K562 (cell line): Measurements from ENCODE around the gene NAPEPLD. TPM values are rescaled to one million over a fixed set of nuclear protein-coding genes. Genes with fewer than 3 reads are reported as not detected.

Experiments
- ARID1B ChIP-seq: fragments of 450-650 bp; IDR thresholded peaks from 2 replicates; pipeline ENCODE4 v1.6.1; 2016; ENCODE audit warnings: antibody characterized with exemption, mild to moderate bottlenecking, inconsistent platforms
- ASH1L ChIP-seq: fragments of 450-650 bp; IDR thresholded peaks from 2 replicates; pipeline ENCODE4 v1.6.1; 2018; ENCODE audit warnings: borderline replicate concordance, mild to moderate bottlenecking, low read depth; ENCODE audit not compliant: partially characterized antibody
- ATF1 ChIP-seq, 2 experiments: fragments of 450-650 bp in 1 of 2; IDR thresholded peaks; 2 replicates each; pipeline ENCODE4 v1.6.1; 2016; ENCODE audit warnings: missing compliant biosample characterization in 1 of 2, missing genetic modification characterization in 1 of 2
- CEBPB ChIP-seq: fragments of 450-650 bp; IDR thresholded peaks from 2 replicates; pipeline ENCODE4 v1.6.1; 2016; ENCODE audit warnings: missing genetic modification characterization, missing compliant biosample characterization
- HMGN3 ChIP-seq: IDR thresholded peaks from 2 replicates; pipeline ENCODE4 v1.6.1; 2011; ENCODE audit warnings: borderline replicate concordance, low read depth, mild to moderate bottlenecking, mixed read lengths, low read length; ENCODE audit not compliant: insufficient read length; ENCODE audit errors: extremely low read depth
- KHSRP ChIP-seq: fragments of 450-650 bp; IDR thresholded peaks from 2 replicates; pipeline ENCODE4 v1.6.1; 2017
- MAFK ChIP-seq: IDR thresholded peaks from 2 replicates; pipeline ENCODE4 v1.6.1; 2011; ENCODE audit warnings: low read length, improper control_type of control experiment
- MBD2 ChIP-seq: sonication (generic); IDR thresholded peaks from 2 replicates; pipeline ENCODE4 v1.6.1; 2016; ENCODE audit warnings: low read depth, borderline replicate concordance
- MCM7 ChIP-seq, 2 experiments: fragments of 450-650 bp; IDR thresholded peaks; 2 replicates each; pipeline ENCODE4 v1.6.1; 2016 to 2018
- MTA3 ChIP-seq: fragments of 450-650 bp; formaldehyde crosslinking; IDR thresholded peaks from 2 replicates; pipeline ENCODE4 v1.6.1; 2017; ENCODE audit warnings: mild to moderate bottlenecking, borderline replicate concordance
- NEUROD1 ChIP-seq: fragments of 150-350 bp; IDR thresholded peaks from 2 replicates; pipeline ENCODE4 v1.6.1; 2014; ENCODE audit warnings: borderline replicate concordance, low read length, low read depth; ENCODE audit not compliant: partially characterized antibody
- POLR2AphosphoS5 ChIP-seq: IDR thresholded peaks from 2 replicates; pipeline ENCODE4 v1.6.1; 2011; ENCODE audit warnings: mild to moderate bottlenecking, low read depth, low read length, moderate library complexity; ENCODE audit not compliant: control insufficient read depth, insufficient read depth
- RREB1 ChIP-seq: fragments of 250-450 bp; sonication (Bioruptor Pico); IDR thresholded peaks from 2 replicates; pipeline ENCODE4 v1.4.0; 2020
- ZFP36 ChIP-seq: fragments of 150-350 bp; IDR thresholded peaks from 2 replicates; pipeline ENCODE4 v1.6.1; 2018; ENCODE audit warnings: low read length, low read depth; ENCODE audit not compliant: partially characterized antibody
- ZNF224 ChIP-seq: sonication (generic); formaldehyde crosslinking; IDR thresholded peaks from 2 replicates; pipeline ENCODE4 v1.8.0; 2022; ENCODE audit warnings: mild to moderate bottlenecking, missing genetic modification reagents
- ZNF384 ChIP-seq: IDR thresholded peaks from 2 replicates; pipeline ENCODE4 v1.6.1; 2012; ENCODE audit warnings: low read depth, low read length, improper control_type of control experiment
- polyA plus RNA-seq, 8 experiments: library from polyadenylated mRNA; depleted of rRNA in 4 of 8; stranded (reverse) in 5 of 8; unstranded in 3 of 8; fragments of >200 nt; fragmentation: Nextera tagmentation in 2 of 8; fragmentation: Illumina TruSeq in 1 of 8; extraction: Ambion mirVana in 2 of 8; extraction: Trizol in 1 of 8; gene quantifications; 2 replicates each; pipeline versions ENCODE4 v1.2.1 to v1.2.3, GENCODE V29; 2011 to 2014; ENCODE audit warnings: inconsistent platforms in 1 of 8, missing spikeins in 1 of 8
- total RNA-seq, 7 experiments: library from RNA; depleted of rRNA in 6 of 7; stranded (reverse); fragments of >200 nt in 6 of 7; fragmentation: Illumina TruSeq in 2 of 7; extraction: Trizol in 2 of 7; gene quantifications; 2 replicates each; pipeline versions ENCODE4 v1.2.1 to v1.2.3, GENCODE V29; 2011 to 2021; ENCODE audit warnings: low replicate concordance in 1 of 7
- TF ChIP-seq, protein P1 (sequence below): fragments of 250-450 bp; sonication (Bioruptor Pico); IDR thresholded peaks from 2 replicates; pipeline ENCODE4 v1.4.0; 2020
- TF ChIP-seq, protein P2 (sequence below): fragments of 250-450 bp; sonication (Bioruptor Pico); IDR thresholded peaks from 2 replicates; pipeline ENCODE4 v1.4.0; 2020; ENCODE audit warnings: mild to moderate bottlenecking, moderate library complexity

NAPEPLD gene
- total and polyA plus RNA-seq, 9 of the 15 experiments (the other 6 are each of a cell fraction or from before 2014, with no cell fraction given) = 3.2 to 11.0 (median 7.5) TPM

DNA sequence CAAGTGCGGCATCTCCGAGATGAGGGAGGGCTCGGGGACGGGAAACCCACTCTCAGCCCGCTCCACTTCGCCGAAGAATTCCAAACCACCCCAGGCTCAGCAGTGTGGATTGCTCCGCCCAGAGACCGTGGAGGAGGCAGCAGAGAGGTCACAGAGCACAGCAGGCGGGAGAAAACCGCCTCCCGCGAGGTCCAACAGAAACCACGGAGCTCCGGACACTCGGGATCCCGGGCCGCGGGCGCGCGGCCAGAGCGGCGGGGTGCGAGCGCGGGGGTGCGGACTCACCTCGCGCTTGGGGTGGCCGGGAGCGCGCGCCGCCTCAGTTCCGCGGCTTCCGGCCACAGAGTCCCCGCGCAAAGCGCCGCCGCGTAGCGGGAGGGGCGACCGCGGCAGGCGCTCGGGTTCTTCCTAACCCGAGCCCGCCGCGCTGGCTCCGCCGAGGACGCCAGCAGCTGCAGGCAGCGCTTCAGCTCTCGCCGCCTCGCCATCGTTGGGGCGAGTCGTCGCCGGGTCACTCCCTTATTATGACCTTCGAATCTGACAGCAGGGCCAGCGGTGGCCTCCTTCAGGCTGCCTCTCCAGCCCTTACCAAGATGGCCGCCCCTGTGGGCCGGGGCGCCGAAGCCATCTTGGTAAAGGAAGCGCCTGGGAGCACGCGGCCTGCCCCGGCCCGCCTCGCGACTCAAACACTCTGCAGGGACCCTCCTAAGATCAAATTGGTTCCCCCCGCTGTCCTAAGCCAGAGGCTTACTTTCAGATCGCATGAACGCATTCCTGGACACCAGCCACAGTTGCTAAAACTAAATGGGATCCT, at the start of gene NAPEPLD (continued):
- TF ChIP-seq ATF1 (CRISPR knock-in tag; IDR thresholded peaks at IDR 0.05) (no peak), ATF1 (tag; IDR thresholded peaks at IDR 0.05) (peak; percentile 89), ZFP36 (peak; percentile 73), MTA3 (peak; percentile 83), CEBPB (no peak), MAFK (peak; percentile 12; the same call in 1 of the 2 replicates), NEUROD1 (peak; percentile 94), KHSRP (no peak), ASH1L (peak; percentile 60), MBD2 (no peak), ARID1B (no peak), ZNF224 (CRISPR knock-in tag) (no peak), RREB1 (peak; percentile 92), MCM7 (IDR thresholded peaks at IDR 0.05) (no peak), POLR2AphosphoS5 (peak; percentile 69), ZNF384 (peak; percentile 27; the same call in 1 of the 2 replicates), HMGN3 (peak; percentile 79)
- TF ChIP-seq, protein P1, sequence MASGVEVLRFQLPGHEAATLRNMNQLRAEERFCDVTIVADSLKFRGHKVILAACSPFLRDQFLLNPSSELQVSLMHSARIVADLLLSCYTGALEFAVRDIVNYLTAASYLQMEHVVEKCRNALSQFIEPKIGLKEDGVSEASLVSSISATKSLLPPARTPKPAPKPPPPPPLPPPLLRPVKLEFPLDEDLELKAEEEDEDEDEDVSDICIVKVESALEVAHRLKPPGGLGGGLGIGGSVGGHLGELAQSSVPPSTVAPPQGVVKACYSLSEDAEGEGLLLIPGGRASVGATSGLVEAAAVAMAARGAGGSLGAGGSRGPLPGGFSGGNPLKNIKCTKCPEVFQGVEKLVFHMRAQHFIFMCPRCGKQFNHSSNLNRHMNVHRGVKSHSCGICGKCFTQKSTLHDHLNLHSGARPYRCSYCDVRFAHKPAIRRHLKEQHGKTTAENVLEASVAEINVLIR (CRISPR knock-in tag) = peak; percentile 53; the same call in 1 of the 2 replicates
- TF ChIP-seq, protein P2, sequence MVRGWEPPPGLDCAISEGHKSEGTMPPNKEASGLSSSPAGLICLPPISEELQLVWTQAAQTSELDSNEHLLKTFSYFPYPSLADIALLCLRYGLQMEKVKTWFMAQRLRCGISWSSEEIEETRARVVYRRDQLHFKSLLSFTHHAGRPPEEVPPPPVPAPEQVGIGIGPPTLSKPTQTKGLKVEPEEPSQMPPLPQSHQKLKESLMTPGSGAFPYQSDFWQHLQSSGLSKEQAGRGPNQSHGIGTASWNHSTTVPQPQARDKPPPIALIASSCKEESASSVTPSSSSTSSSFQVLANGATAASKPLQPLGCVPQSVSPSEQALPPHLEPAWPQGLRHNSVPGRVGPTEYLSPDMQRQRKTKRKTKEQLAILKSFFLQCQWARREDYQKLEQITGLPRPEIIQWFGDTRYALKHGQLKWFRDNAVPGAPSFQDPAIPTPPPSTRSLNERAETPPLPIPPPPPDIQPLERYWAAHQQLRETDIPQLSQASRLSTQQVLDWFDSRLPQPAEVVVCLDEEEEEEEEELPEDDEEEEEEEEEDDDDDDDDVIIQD (CRISPR knock-in tag) = 0 out of 2 replicates have a peak, but pooled peaks have one; percentile 44
